GM21526 (cell line): ENCODE results near the gene LVRN.

Experiments
- ATAC-seq: cut with Tn5 transposase; IDR thresholded peaks from one replicate; pipeline ENCODE4 v1.9.1; 2021; ENCODE audit warnings: moderate library complexity; ENCODE audit not compliant: unreplicated experiment, low FRiP score

The LVRN gene

GRCh38 chr5:116013207-116013785 is 51.0 kb downstream of the LVRN start:
- ATAC-seq, result no peak

GRCh38 chr5:116013936-116014335 is 51.7 kb downstream of the LVRN start:
- ATAC-seq, result no peak

DNA sequence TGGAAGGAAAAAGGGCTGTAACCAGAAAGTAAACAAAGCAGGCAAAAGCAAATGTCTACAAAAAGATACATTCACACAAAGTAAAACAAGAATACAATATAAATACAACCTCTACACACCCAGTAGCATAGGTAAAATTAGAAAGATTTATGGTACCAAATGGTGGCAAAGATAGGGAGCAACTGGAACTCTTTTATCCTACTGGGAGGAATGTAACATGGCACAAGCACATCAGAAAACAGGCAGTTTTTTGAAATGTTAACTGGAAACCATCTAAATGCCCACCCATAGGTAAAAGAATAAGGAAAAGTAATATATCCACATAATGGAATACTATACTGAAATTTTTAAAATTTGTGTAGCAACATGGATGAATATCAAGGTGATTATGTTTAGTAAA is 61.3 kb downstream of the LVRN start:
- no peak for ATAC-seq

DNA sequence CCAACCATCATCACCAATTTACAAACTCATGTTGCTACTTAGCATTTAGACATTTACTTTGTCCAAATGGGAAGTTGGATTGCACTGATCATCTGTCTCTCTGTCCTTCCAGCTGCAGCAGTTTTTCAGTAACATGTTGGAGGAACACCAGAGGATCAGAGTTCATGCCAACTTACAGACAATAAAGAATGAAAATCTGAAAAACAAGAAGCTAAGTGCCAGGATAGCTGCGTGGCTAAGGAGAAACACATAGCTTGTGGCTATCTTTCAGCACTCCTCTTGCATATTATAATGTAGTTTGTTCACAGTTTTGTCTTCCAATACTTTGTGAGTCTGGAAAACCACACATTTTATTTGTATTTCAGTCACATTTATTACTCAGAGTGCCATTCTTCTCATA is 63.6 kb downstream of the LVRN start:
- no peak for ATAC-seq

DNA sequence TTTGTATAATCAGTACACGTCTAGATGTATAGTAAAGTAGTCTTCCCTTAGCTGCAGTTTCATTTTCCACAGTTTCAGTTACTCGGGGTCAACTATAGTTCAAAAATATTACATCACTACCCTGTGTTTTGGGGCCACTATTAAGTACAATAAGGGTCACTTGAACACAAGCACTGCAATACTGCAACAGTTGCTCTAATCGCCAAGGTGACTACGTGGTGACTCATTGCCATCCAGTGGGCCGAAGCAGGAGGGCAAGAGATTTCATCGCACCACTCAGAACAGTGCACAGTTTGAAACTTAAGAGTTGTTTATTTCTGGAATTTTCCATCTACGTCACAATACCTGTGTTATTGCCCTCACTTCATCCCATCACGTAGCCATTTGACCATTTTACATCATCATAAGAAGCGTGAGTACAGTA is 69.8 kb downstream of the LVRN start, which contains the start of gene ARL14EPL:
ARL14EPL (plus strand) TSS at position 379 of the 424 bp plus-strand sequence. CDS start 18,994 bp downstream, outside the sequence.
- ATAC-seq, result peak; percentile 83

GRCh38 chr5:116032991-116033390 is 70.7 kb downstream of the LVRN start:
- ATAC-seq, result no peak

DNA sequence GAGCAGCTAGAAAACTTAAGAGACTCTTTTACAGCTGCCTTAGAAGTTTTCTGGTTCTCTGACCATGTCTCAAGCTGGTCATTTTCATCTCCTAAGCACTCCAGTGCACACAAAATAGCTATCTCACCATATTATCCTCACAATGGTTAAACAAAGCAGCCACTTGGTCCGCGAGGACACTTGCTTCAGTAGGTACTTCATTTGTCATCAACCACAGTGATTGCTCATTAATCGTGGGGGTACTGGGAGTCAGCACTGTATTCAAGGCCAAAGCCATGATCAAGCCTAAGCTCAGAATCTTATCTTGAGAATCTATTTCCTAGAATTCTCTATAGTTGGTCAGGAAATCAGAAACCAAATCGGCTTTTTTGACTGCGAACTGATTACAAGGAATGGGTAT is 72.8 kb downstream of the LVRN start:
- no peak for ATAC-seq

- peak; percentile 36 for ATAC-seq
Observed at GRCh38 chr5:116037236-116037822, 75.1 kb downstream of the LVRN start.

DNA sequence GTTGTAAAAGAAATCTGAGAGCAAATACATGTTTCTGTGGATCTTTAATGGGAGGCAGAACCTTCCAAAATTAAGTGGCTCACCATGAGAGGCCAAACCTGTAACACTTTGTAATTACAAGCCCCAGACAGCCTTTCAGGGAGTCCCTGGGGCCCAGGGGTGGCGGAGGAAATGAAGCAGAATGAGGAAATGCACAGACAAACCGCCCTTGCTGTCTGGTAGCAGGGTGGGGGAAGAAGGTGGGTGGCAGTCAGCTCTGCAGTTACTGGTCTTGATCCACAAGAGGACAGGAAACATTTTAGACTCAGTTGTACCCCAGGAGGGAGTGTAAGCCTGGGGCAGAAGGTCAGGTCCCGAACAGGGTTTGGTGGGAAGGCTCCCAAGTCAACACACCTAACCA is 76.5 kb downstream of the LVRN start:
- peak; percentile 79 for ATAC-seq

GRCh38 chr5:116042375-116042774 is 80.1 kb downstream of the LVRN start:
- ATAC-seq, result no peak

DNA sequence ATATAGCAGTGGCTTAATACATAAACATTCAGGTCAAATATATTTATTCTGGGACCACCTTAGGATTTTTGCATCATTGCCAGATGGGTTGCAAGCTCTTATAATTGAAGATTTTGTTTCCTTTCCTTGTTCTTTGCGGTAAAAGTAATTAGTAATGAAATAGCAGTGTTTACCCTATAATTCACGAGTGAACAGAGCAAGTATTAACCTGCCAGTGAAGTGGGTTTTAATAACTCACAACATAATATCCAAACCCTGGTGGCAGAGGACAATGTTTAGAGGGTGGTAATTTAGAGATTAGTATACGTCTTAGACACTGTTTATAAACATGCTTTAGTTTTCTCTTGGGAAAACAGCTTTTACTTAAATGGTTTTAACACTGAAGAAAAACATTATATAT is 81.8 kb downstream of the LVRN start:
- ATAC-seq, result no peak

DNA sequence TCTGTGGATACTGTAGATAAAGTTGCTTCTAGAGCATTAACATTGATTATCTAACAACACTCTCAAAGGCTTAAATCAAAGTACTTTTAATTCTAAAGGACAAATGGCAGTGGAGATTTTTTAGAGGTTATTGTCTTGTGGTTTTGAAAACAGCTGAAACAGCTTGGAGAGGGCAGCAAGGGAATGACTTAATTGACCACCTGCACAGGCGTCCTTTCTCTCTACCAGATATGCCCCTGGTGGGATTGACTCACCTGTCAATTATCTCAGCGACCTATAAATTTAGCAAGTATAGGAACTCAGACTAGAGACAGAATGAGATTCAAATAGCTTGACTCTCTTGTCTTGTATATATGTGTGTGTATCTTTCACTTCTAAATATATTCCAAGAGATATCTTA is 83.5 kb downstream of the LVRN start:
- no peak for ATAC-seq

DNA sequence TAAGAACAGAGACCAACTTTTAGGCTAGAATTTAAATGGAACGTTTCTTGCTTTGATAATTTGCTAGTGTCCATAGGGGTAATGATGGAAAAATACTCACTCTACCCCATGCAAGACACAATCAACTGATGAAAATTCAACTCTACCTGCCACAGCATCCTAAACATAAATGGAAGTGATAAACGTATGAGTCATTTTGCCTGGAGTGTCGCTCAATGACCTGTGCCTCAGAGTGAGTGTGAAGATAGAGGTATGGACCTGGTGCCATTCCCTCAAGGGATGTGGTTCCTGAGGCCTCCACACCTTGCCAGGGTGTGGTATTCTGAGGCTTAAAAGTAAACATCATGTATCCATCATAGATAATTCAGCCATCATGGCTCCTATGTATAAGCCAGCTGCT is 84.0 kb downstream of the LVRN start:
- no peak for ATAC-seq

- no peak for ATAC-seq
Observed at GRCh38 chr5:116046823-116047222, 84.5 kb downstream of the LVRN start.

GRCh38 chr5:116058346-116058936 is 96.2 kb downstream of the LVRN start:
- no peak for ATAC-seq

GRCh38 chr5:116062352-116062751 is 100.1 kb downstream of the LVRN start:
- ATAC-seq, result no peak

- ATAC-seq, result no peak
Observed at GRCh38 chr5:116063950-116064349, 101.7 kb downstream of the LVRN start.

DNA sequence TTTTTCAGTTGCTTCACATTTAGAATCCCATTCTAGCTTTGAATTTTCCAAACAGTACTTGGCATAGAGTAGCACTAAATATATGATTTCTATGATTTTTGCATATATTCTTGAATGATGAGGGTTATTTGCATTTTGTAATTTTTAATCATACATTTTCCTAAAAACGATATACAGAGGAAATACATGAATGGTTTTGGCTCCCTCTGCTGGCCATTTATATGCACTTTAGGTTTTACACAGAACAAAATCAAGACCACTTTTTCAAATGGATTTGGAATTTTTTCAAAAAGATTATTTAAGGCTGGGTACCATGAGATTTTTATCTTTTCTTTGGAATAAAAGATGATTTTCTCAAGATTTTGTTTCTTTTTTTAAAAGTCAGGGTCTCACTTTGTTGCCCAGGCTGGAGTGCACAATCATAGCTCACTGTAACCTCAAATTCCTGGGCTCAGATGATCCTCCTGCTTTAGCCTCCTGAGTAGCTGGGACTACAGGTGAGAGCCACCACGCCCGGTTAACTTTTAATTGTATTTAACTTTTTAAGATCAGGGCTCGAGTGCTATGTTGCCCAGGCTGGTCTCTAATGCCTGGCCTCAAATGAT is 105.9 kb downstream of the LVRN start:
- no peak for ATAC-seq

DNA sequence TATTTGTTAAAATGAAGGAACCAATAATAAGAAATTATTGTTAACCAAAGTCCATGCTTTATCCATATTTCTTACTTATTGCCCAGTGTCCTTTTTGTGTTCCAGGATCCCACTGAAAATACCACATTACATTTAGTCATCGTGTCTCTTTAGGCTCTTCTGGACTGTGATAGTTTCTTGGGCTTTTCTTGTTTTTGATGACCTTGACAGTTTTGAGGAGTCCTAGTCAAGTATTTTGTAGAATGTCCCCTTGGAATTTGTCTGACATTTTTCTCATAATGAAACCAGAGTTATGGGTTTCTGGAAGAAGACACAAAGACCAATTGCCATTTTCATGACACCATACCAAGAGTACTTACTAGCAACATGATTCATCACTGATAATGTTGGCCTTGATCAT is 108.9 kb downstream of the LVRN start:
- no peak for ATAC-seq

DNA sequence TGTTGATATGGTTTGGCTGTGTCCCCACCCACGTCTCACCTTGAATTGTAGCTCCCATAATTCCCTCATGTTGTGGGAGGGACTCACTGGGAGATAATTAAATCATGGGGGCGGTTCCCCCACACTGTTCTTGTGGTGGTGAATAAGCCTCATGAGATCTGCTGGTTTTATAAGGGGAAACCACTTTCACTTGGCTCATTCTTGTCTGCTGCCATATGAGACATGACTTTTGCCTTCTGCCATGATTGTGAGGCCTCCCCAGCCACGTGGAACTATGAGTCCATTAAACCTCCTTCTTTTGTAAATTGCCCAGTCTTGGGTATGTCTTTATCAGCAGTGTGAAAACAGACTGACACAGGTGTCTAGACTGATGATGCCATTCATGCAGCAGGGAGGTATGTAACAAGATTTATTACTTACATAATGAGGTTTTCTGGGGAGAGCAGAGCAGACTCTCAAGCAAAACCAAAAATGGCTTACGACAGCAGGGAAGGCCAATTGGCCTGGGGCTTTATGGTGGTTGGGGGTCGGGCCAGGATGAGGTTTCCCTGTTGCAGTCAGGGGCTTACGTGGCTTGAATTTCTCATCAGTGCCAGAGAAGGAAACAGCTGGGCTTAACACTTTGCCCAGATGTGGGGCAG is 113.0 kb downstream of the LVRN start:
- no peak for ATAC-seq

GRCh38 chr5:116076496-116076895 is 114.2 kb downstream of the LVRN start:
- peak; percentile 99 for ATAC-seq
